T-helper 1 cell treated with Interleukin-12 subunit alpha and Interleukin-12 subunit beta and Interleukin-4 antibody, amounts not matched to agents 30 μg/mL and 1 μg/mL, for 36 hours (primary cell): ENCODE results near the gene PTGFRN.

Experiments used
- H3K27ac Mint-ChIP-seq: one replicate; pipeline ENCODE4 v1.8.0; 2021; ENCODE audit warnings: mild to moderate bottlenecking, mixed read lengths
- H3K27me3 Mint-ChIP-seq: one replicate; pipeline ENCODE4 v1.8.0; 2021; ENCODE audit warnings: low read depth, mixed read lengths
- H3K36me3 Mint-ChIP-seq: one replicate; pipeline ENCODE4 v1.8.0; 2021; ENCODE audit warnings: low read depth, mixed read lengths
- H3K4me1 Mint-ChIP-seq: one replicate; pipeline ENCODE4 v1.8.0; 2021; ENCODE audit warnings: low read depth, mixed read lengths
- H3K4me3 Mint-ChIP-seq: one replicate; pipeline ENCODE4 v1.8.0; 2021; ENCODE audit warnings: mild to moderate bottlenecking, moderate library complexity, mixed read lengths
- H3K9me3 Mint-ChIP-seq: one replicate; pipeline ENCODE4 v1.8.0; 2021; ENCODE audit warnings: mixed read lengths

Gene PTGFRN

DNA sequence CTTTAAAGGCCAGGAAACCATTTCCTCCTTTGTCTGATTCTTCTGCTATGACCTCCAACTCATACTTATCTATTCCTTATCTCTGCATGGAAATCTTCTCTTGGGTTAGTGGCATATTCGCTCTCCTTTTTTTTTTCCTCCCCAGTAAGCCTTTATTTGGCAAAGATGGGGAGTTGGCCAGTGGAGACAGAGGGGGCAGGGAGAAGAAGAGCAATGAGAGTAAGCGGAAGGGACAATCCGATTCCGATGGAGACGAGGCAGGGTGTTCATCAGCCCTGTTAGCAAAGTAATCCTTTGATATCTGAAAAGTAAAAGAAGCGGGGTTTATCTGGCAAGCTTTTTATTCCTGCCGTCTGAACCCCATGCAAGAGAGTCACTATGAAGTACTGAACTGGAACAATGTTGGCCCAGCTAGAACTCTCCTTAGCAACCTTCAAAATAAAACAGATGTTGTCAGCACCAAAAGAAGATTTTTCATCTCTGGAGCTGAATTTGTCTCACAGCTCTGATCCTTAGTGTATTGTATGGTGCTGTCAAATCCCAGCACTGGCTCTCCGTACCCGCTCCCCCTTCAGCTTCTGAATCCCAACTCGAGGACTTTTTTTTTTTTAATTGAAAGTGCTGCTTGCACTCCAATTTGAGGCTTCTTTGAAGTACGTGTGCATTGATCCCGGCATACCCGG lies 40.9 kb downstream of the PTGFRN start:
- H3K27me3 Mint-ChIP-seq = no peaks in the 10 kb centered on the region
- peaks cover 11% of the 10 kb centered on the region for H3K36me3 Mint-ChIP-seq
- no peak overlapping the region for H3K4me3 Mint-ChIP-seq
- no peak overlapping the region for H3K27ac Mint-ChIP-seq
- peaks cover 6% of the 10 kb centered on the region for H3K4me1 Mint-ChIP-seq
- H3K9me3 Mint-ChIP-seq = no peaks in the 10 kb centered on the region

DNA sequence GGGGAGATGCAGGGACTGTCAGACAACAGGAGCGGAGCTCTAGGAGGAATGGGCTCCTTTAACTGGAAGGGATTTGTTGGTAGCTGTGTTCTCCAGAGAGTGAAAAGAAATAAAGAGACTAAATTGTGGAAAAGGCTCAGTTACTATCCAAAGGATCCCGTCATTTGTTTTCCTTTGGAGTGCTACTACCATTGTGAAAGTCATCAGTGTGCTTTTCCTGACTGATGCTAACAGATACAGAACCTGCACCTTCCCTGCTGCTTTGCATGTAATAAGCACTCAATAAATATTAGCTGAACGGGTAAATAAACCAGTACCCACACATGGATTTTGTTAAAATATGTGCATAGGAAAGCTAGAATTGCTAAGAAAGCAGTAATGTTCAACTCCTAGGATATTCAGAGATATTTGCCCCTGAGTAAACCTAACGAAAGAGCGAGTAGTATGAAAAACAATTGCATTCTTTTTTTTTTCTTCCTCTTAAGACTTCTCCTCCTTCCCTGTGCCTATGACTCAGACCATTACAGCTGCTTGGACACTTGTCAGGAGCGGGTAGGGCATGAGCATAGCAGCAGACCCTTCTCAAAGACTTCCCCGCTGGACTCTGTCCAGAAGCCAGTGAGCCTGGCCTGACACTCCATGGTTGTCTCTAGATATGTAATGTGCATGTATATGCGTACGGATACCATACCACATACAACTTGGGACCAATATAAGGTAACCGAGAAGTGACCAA lies 41.7 kb downstream of the PTGFRN start:
- Mint-ChIP-seq H3K9me3 (no peaks in the 10 kb centered on the region), H3K27ac (no peak overlapping the region), H3K4me3 (no peak overlapping the region), H3K36me3 (peaks cover 9% of the 10 kb centered on the region), H3K27me3 (no peaks in the 10 kb centered on the region), H3K4me1 (peaks cover 1% of the 10 kb centered on the region)

DNA sequence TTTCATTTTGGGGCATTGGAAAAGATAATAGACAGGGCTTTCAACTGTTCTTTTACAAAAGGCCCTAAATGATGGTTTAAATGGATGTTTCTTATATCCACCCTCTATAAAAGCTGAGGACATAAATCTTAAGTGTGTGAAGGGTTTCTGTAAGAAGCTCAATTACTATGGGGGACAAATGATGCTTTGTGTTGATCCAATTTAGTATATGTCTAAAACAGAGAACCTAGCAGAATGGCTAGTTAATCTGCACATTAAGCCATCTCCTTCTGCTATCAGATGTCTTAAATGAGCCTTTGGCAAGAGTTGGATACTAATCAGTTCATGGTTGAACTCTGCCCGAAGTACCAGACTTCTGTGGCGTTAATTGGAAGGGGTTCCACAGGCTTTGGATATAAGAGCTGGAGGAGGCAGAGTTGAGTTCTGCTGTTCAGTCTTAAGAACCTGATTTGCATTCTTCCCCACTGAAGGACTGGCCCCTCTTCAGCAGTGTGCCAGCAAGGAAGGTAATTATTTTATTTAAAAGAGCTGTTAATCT lies 43.1 kb downstream of the PTGFRN start:
- Mint-ChIP-seq H3K27me3 (no peaks in the 10 kb centered on the region), H3K9me3 (no peaks in the 10 kb centered on the region), H3K27ac (no peak overlapping the region), H3K36me3 (peaks cover 9% of the 10 kb centered on the region), H3K4me1 (no peaks in the 10 kb centered on the region), H3K4me3 (no peak overlapping the region)

GRCh38 chr1:116954440-116954839 lies 44.7 kb downstream of the PTGFRN start:
- no peaks in the 10 kb centered on the region for H3K27me3 Mint-ChIP-seq
- no peak overlapping the region for H3K27ac Mint-ChIP-seq
- no peak overlapping the region for H3K4me3 Mint-ChIP-seq
- H3K9me3 Mint-ChIP-seq = no peaks in the 10 kb centered on the region
- peaks cover 9% of the 10 kb centered on the region for H3K36me3 Mint-ChIP-seq
- no peaks in the 10 kb centered on the region for H3K4me1 Mint-ChIP-seq

GRCh38 chr1:116956378-116956777 lies 46.7 kb downstream of the PTGFRN start:
- Mint-ChIP-seq H3K27ac (no peak overlapping the region), H3K4me3 (no peak overlapping the region), H3K36me3 (peaks cover 3% of the 10 kb centered on the region), H3K9me3 (no peaks in the 10 kb centered on the region), H3K27me3 (no peaks in the 10 kb centered on the region), H3K4me1 (no peaks in the 10 kb centered on the region)

DNA sequence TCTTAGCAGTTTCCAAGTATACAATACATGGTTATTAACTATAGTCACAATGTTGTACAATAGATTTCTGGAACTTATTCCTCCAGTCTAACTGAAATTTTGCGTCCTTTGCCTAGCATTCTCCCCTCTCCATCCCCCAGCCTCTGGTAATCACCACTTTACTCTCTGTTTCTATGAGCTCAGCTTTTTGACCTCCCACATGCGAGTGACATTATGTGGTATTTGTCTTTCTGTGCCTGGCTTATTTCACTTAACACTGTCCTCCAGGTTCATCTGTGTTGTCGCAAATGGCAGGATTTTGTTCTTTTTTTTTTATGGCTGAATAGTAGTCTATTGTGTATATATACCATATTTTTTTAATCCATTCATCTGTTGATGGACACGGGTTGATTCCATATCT lies 47.9 kb downstream of the PTGFRN start:
- Mint-ChIP-seq H3K36me3 (no peaks in the 10 kb centered on the region), H3K9me3 (no peaks in the 10 kb centered on the region), H3K4me1 (no peaks in the 10 kb centered on the region), H3K27ac (no peak overlapping the region), H3K4me3 (no peak overlapping the region), H3K27me3 (no peaks in the 10 kb centered on the region)

DNA sequence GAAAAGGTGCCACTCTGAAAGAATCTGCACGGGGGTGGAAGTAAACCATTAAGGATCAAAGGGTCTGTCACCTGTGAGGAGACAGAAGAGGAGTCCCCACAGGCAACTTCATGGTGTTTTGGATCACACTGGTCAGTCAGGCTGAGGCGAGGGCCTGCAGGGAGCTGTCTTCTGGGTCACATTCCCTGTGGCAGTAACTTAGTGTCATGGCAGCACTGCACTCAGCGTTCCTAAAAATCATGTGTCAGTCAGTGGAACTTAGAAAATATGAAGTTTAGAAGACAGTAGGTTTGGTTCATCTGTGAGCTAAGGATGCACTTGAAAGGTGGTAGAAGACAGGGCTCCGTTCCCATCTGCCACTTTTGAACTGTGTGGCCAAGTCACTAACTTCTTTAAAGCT lies 48.4 kb downstream of the PTGFRN start:
- Mint-ChIP-seq H3K27ac (no peak overlapping the region), H3K27me3 (no peaks in the 10 kb centered on the region), H3K9me3 (no peaks in the 10 kb centered on the region), H3K4me1 (no peaks in the 10 kb centered on the region), H3K4me3 (no peak overlapping the region), H3K36me3 (no peaks in the 10 kb centered on the region)

DNA sequence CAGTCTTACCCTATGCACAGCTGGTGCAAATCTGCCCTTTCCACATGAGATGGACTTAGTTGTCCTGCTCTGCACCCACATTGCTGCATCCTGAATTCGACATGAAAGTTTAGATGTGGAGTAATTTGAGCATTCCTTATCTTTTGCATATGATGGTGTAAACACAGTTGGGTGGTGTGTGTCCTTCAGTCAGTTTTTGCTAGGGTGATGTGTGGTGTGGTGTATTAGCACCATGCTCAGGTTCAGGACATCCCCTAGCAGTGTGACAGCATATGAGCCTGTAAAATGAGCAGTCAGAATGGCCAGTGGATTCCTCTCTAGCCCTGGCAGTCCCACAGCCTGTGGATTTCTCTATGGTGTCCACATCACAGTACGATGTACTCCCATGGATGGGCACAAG lies 49.3 kb downstream of the PTGFRN start:
- H3K27me3 Mint-ChIP-seq = no peaks in the 10 kb centered on the region
- H3K9me3 Mint-ChIP-seq = no peaks in the 10 kb centered on the region
- no peaks in the 10 kb centered on the region for H3K36me3 Mint-ChIP-seq
- H3K27ac Mint-ChIP-seq = no peak overlapping the region
- no peak overlapping the region for H3K4me3 Mint-ChIP-seq
- no peaks in the 10 kb centered on the region for H3K4me1 Mint-ChIP-seq

- H3K36me3 Mint-ChIP-seq = peaks cover 3% of the 10 kb centered on the region
Observed at GRCh38 chr1:116961606-116962005, 51.9 kb downstream of the PTGFRN start.

DNA sequence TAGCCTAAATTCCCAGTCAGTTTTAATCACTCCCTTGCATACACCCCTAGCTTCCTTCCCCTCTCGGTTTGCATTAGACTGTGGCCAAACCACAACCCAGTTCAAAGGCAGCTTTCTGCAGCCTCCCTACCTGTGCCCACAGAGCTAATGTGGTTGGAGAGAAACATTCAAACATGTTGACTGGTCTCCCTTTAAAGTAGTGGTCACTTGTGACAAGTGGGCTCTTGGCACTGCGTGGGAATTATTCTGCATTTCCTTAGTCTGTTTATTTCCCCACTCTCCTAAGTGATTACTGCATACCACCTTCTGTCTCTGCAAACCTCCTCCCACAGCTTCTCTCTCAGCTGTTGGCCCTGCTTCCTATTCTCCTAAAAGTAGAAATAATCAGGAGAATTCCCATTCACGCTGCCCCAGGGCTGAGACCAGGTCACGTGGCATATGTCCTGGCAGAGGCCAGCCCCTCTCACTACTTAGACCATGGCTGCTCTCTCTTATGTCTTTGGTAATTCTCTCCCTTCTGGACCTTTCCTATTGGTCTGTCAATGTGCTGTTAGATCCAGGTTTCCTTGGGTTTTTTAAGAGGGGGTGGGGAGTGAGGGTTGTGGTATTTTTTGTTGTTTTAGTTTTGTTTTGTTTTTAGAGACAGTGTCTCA lies 53.4 kb downstream of the PTGFRN start:
- Mint-ChIP-seq H3K27ac (no peak overlapping the region), H3K9me3 (no peaks in the 10 kb centered on the region), H3K27me3 (no peaks in the 10 kb centered on the region), H3K36me3 (peaks cover 3% of the 10 kb centered on the region), H3K4me3 (no peak overlapping the region), H3K4me1 (no peaks in the 10 kb centered on the region)

More at GRCh38 chr1:116961606-116962005, 51.9 kb downstream of the PTGFRN start:
- Mint-ChIP-seq H3K4me3 (no peak overlapping the region), H3K27me3 (no peaks in the 10 kb centered on the region), H3K4me1 (no peaks in the 10 kb centered on the region), H3K27ac (no peak overlapping the region), H3K9me3 (no peaks in the 10 kb centered on the region)

DNA sequence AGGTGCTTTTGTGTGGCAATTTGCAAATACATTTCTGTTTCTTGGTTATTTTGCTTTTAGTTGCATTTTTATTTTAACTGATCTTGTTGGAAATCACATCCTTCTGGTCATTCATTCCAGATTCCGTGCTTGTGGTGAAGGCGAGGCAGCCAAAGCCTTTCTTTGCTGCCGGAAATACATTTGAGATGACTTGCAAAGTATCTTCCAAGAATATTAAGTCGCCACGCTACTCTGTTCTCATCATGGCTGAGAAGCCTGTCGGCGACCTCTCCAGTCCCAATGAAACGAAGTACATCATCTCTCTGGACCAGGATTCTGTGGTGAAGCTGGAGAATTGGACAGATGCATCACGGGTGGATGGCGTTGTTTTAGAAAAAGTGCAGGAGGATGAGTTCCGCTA lies 57.1 kb downstream of the PTGFRN start:
- H3K4me3 Mint-ChIP-seq = no peak overlapping the region
- H3K9me3 Mint-ChIP-seq = no peaks in the 10 kb centered on the region
- H3K27ac Mint-ChIP-seq = no peak overlapping the region
- H3K4me1 Mint-ChIP-seq = peaks cover 3% of the 10 kb centered on the region
- H3K36me3 Mint-ChIP-seq = peaks cover 6% of the 10 kb centered on the region
- no peaks in the 10 kb centered on the region for H3K27me3 Mint-ChIP-seq

DNA sequence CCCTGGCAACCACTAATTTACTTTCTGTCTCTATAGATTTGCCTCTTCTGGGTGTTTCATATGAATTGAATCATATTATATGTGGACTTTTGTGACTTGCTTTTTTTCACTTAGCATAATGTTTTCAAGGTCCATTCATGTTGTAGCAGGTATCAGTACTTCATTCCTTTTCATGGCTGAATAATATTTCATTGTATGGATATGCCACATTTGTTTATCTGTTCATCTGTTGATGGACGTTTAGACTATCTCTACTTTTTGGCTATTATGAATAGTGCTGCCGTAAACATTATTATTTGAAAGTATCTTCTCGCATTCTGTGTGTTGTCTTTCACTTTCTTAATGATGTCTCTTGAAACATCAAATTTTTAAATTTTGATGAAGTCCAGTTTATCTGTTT lies 59.0 kb downstream of the PTGFRN start:
- H3K9me3 Mint-ChIP-seq = peaks cover under 1% of the 10 kb centered on the region
- H3K27ac Mint-ChIP-seq = no peak overlapping the region
- H3K36me3 Mint-ChIP-seq = peaks cover 7% of the 10 kb centered on the region
- no peaks in the 10 kb centered on the region for H3K27me3 Mint-ChIP-seq
- no peak overlapping the region for H3K4me3 Mint-ChIP-seq
- H3K4me1 Mint-ChIP-seq = peaks cover 3% of the 10 kb centered on the region

DNA sequence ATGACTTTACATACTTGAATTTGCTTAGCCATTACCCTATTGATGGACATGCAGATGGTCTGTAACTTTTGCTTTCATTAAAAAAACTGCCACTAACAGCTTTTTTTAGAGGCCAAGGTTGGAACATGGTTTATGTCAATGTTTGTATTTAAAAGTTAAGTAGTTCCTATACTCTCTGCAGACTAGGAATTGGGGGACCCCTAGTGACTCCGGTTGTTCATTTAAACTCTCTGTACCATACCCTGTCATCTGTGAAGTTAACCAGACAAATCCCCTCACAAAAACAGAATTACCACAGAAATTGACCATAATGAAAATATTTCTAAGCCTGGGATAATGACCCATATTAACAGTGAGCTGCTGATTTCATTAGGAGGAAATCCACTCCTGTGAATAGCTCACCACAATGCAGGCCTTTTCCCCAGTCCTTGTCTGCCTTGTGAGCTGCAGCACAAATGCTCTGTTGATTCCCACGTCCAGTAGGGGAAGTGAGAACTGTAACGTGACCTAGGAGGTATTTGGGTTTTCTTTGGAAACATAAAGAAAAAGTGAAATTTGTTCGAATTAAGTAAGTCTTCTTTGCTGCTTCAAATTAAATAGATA lies 61.6 kb downstream of the PTGFRN start:
- Mint-ChIP-seq H3K9me3 (peaks cover 4% of the 10 kb centered on the region), H3K36me3 (peaks cover 13% of the 10 kb centered on the region), H3K27me3 (no peaks in the 10 kb centered on the region), H3K4me3 (no peak overlapping the region), H3K27ac (no peak overlapping the region), H3K4me1 (peaks cover 3% of the 10 kb centered on the region)

GRCh38 chr1:116971965-116972673 lies 62.4 kb downstream of the PTGFRN start:
- peaks cover 4% of the 10 kb centered on the region for H3K9me3 Mint-ChIP-seq
- H3K4me3 Mint-ChIP-seq = no peak overlapping the region
- peaks cover 13% of the 10 kb centered on the region for H3K36me3 Mint-ChIP-seq
- no peaks in the 10 kb centered on the region for H3K27me3 Mint-ChIP-seq
- H3K4me1 Mint-ChIP-seq = peaks cover 3% of the 10 kb centered on the region
- no peak overlapping the region for H3K27ac Mint-ChIP-seq
